SK-N-SH treated with all-trans-retinoic acid at 6 μM for 48 hours (cell line): Measurements from ENCODE around the gene PPP4R1.

Source experiments
- ATAC-seq: fragments of 200-7000 bp; cut with Tn5 transposase; 3 replicates; pipeline ENCODE4 v1.9.1; 2020; ENCODE audit warnings: mild to moderate bottlenecking, moderate library complexity
- BACH2 ChIP-seq: fragments of 250-450 bp; sonication (Bioruptor Pico); IDR thresholded peaks from 2 replicates; pipeline ENCODE4 v1.9.0; 2021; ENCODE audit warnings: mild to moderate bottlenecking, borderline replicate concordance
- CSDC2 ChIP-seq: fragments of 250-450 bp; sonication (Bioruptor Pico); IDR thresholded peaks from 2 replicates; pipeline ENCODE4 v1.5.0; 2020; ENCODE audit warnings: mild to moderate bottlenecking, moderate library complexity
- ESRRG ChIP-seq: fragments of 250-450 bp; sonication (Bioruptor Pico); IDR thresholded peaks from 2 replicates; pipeline ENCODE4 v1.6.1; 2021; ENCODE audit warnings: mild to moderate bottlenecking
- GLIS3 ChIP-seq: fragments of 250-450 bp; sonication (Bioruptor Pico); IDR thresholded peaks from 2 replicates; pipeline ENCODE4 v1.5.0; 2020; ENCODE audit warnings: mild to moderate bottlenecking, moderate library complexity
- ISL1 ChIP-seq: fragments of 250-450 bp; sonication (Bioruptor Pico); IDR thresholded peaks from 2 replicates; pipeline ENCODE4 v2.1.2; 2022; ENCODE audit warnings: mild to moderate bottlenecking, moderate library complexity
- OSR1 ChIP-seq: fragments of 250-450 bp; sonication (Bioruptor Pico); IDR thresholded peaks from 2 replicates; pipeline ENCODE4 v1.8.0; 2022; ENCODE audit warnings: moderate library complexity, mild to moderate bottlenecking, inconsistent platforms
- RARB ChIP-seq: fragments of 250-450 bp; sonication (Bioruptor Pico); IDR thresholded peaks from 2 replicates; pipeline ENCODE4 v1.8.0; 2021; ENCODE audit warnings: mild to moderate bottlenecking, moderate library complexity
- SNAI2 ChIP-seq: fragments of 250-450 bp; sonication (Bioruptor Pico); IDR thresholded peaks from 2 replicates; pipeline ENCODE4 v1.5.0; 2020; ENCODE audit warnings: mild to moderate bottlenecking, moderate library complexity
- TCF4 ChIP-seq: fragments of 250-450 bp; sonication (Bioruptor Pico); IDR thresholded peaks from 2 replicates; pipeline ENCODE4 v1.8.0; 2021; ENCODE audit warnings: mild to moderate bottlenecking, moderate library complexity, borderline replicate concordance
- ZFP3 ChIP-seq: fragments of 250-450 bp; sonication (Bioruptor Pico); IDR thresholded peaks from 2 replicates; pipeline ENCODE4 v1.5.0; 2020; ENCODE audit warnings: mild to moderate bottlenecking, moderate library complexity
- ZNF565 ChIP-seq: fragments of 450-650 bp; formaldehyde crosslinking; conservative IDR thresholded peaks from 2 replicates; pipeline ENCODE4 v1.5.0; 2020; ENCODE audit warnings: low read depth, mild to moderate bottlenecking, moderate library complexity
- ZNF8 ChIP-seq: fragments of 450-650 bp; formaldehyde crosslinking; IDR thresholded peaks from 2 replicates; pipeline ENCODE4 v1.5.0; 2020; ENCODE audit warnings: mild to moderate bottlenecking, moderate library complexity
- TF ChIP-seq, protein P1 (sequence below): fragments of 250-450 bp; sonication (Bioruptor Pico); IDR thresholded peaks from 2 replicates; pipeline ENCODE4 v1.5.0; 2020; ENCODE audit warnings: mild to moderate bottlenecking, moderate library complexity
- TF ChIP-seq, protein P2 (sequence below): fragments of 250-450 bp; sonication (Bioruptor Pico); IDR thresholded peaks from 2 replicates; pipeline ENCODE4 v1.5.1; 2021; ENCODE audit warnings: mild to moderate bottlenecking, moderate library complexity
- TF ChIP-seq, protein P3 (sequence below): fragments of 250-450 bp; sonication (Bioruptor Pico); IDR thresholded peaks from 2 replicates; pipeline ENCODE4 v1.8.0; 2021; ENCODE audit warnings: low read depth, mild to moderate bottlenecking, moderate library complexity, borderline replicate concordance
- TF ChIP-seq, protein P4 (sequence below): fragments of 250-450 bp; sonication (Bioruptor Pico); IDR thresholded peaks from 2 replicates; pipeline ENCODE4 v1.5.1; 2020; ENCODE audit warnings: low read depth, mild to moderate bottlenecking, moderate library complexity

Gene PPP4R1, protein sequence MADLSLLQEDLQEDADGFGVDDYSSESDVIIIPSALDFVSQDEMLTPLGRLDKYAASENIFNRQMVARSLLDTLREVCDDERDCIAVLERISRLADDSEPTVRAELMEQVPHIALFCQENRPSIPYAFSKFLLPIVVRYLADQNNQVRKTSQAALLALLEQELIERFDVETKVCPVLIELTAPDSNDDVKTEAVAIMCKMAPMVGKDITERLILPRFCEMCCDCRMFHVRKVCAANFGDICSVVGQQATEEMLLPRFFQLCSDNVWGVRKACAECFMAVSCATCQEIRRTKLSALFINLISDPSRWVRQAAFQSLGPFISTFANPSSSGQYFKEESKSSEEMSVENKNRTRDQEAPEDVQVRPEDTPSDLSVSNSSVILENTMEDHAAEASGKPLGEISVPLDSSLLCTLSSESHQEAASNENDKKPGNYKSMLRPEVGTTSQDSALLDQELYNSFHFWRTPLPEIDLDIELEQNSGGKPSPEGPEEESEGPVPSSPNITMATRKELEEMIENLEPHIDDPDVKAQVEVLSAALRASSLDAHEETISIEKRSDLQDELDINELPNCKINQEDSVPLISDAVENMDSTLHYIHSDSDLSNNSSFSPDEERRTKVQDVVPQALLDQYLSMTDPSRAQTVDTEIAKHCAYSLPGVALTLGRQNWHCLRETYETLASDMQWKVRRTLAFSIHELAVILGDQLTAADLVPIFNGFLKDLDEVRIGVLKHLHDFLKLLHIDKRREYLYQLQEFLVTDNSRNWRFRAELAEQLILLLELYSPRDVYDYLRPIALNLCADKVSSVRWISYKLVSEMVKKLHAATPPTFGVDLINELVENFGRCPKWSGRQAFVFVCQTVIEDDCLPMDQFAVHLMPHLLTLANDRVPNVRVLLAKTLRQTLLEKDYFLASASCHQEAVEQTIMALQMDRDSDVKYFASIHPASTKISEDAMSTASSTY

DNA sequence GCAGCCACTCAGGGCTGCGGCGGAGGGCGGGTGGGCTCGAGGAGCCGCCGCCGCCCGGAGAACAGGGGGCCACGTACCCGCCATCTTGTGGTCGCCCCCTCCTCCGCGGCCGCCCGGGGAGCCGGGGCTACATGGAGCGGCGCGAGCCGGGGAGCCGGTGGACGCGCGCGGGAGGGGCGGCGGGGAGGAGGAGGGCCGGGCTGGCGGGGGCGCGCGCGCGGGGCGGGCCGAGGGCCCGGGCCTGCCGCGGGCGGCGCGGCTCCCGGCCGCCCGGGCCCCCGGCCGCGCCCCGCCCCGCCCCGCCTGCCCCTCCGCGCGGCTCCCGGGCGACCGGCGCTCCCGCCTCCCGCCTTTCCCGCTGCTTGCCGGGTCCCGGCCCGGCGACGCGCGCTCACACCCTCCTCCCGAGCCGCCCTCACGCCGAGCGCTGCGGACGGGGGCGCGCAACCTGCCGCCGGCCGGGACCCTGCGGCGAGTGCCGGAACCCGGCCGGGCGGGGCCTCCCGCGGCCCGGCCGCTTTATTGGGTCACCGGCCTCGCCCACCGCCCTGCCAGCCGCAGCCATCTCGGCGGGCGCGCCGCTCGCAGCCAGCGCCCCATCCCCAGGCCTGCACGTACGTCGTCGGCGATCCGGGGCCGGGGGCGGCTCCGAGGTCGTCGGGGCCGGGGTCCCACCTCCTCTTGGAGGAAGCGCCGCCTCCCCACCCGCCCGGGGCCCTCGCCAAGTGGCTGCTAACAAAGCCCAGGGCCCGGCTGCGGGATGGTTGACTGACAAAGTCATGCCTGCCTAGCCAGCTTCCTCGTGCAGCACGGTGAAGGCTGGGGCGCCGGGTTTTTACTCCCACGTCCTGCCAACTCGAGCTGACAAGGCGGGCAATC, at the start of gene PPP4R1:
Gene PPP4R1 (minus strand): TSS at position 159 of the 879 bp plus-strand sequence. CDS start 75 bp downstream, at position 84.
- peak; percentile 49 for ATAC-seq
- TF ChIP-seq, protein P1, sequence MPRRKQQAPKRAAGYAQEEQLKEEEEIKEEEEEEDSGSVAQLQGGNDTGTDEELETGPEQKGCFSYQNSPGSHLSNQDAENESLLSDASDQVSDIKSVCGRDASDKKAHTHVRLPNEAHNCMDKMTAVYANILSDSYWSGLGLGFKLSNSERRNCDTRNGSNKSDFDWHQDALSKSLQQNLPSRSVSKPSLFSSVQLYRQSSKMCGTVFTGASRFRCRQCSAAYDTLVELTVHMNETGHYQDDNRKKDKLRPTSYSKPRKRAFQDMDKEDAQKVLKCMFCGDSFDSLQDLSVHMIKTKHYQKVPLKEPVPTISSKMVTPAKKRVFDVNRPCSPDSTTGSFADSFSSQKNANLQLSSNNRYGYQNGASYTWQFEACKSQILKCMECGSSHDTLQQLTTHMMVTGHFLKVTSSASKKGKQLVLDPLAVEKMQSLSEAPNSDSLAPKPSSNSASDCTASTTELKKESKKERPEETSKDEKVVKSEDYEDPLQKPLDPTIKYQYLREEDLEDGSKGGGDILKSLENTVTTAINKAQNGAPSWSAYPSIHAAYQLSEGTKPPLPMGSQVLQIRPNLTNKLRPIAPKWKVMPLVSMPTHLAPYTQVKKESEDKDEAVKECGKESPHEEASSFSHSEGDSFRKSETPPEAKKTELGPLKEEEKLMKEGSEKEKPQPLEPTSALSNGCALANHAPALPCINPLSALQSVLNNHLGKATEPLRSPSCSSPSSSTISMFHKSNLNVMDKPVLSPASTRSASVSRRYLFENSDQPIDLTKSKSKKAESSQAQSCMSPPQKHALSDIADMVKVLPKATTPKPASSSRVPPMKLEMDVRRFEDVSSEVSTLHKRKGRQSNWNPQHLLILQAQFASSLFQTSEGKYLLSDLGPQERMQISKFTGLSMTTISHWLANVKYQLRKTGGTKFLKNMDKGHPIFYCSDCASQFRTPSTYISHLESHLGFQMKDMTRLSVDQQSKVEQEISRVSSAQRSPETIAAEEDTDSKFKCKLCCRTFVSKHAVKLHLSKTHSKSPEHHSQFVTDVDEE (CRISPR knock-in tag) = peak; percentile 29; the same call in 1 of the 2 replicates
- TF ChIP-seq GLIS3 (CRISPR knock-in tag) (no peak), ESRRG (CRISPR knock-in tag) (no peak), ZFP3 (CRISPR knock-in tag) (no peak), BACH2 (CRISPR knock-in tag) (no peak), ZNF8 (no peak), OSR1 (CRISPR knock-in tag) (no peak), CSDC2 (no peak), ISL1 (CRISPR knock-in tag) (no peak), RARB (CRISPR knock-in tag) (no peak), ZNF565 (CRISPR knock-in tag) (no peak)
- TF ChIP-seq, protein P2, sequence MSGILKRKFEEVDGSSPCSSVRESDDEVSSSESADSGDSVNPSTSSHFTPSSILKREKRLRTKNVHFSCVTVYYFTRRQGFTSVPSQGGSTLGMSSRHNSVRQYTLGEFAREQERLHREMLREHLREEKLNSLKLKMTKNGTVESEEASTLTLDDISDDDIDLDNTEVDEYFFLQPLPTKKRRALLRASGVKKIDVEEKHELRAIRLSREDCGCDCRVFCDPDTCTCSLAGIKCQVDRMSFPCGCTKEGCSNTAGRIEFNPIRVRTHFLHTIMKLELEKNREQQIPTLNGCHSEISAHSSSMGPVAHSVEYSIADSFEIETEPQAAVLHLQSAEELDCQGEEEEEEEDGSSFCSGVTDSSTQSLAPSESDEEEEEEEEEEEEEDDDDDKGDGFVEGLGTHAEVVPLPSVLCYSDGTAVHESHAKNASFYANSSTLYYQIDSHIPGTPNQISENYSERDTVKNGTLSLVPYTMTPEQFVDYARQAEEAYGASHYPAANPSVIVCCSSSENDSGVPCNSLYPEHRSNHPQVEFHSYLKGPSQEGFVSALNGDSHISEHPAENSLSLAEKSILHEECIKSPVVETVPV = 0 out of 2 replicates have a peak, but pooled peaks have one; percentile 31
- TF ChIP-seq, protein P3, sequence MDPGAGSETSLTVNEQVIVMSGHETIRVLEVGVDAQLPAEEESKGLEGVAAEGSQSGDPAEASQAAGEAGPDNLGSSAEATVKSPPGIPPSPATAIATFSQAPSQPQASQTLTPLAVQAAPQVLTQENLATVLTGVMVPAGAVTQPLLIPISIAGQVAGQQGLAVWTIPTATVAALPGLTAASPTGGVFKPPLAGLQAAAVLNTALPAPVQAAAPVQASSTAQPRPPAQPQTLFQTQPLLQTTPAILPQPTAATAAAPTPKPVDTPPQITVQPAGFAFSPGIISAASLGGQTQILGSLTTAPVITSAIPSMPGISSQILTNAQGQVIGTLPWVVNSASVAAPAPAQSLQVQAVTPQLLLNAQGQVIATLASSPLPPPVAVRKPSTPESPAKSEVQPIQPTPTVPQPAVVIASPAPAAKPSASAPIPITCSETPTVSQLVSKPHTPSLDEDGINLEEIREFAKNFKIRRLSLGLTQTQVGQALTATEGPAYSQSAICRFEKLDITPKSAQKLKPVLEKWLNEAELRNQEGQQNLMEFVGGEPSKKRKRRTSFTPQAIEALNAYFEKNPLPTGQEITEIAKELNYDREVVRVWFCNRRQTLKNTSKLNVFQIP (CRISPR knock-in tag) = 0 out of 2 replicates have a peak, but pooled peaks have one; percentile 40
- TF ChIP-seq, protein P4, sequence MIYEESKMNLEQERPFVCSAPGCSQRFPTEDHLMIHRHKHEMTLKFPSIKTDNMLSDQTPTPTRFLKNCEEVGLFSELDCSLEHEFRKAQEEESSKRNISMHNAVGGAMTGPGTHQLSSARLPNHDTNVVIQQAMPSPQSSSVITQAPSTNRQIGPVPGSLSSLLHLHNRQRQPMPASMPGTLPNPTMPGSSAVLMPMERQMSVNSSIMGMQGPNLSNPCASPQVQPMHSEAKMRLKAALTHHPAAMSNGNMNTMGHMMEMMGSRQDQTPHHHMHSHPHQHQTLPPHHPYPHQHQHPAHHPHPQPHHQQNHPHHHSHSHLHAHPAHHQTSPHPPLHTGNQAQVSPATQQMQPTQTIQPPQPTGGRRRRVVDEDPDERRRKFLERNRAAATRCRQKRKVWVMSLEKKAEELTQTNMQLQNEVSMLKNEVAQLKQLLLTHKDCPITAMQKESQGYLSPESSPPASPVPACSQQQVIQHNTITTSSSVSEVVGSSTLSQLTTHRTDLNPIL (CRISPR knock-in tag) = no peak

DNA sequence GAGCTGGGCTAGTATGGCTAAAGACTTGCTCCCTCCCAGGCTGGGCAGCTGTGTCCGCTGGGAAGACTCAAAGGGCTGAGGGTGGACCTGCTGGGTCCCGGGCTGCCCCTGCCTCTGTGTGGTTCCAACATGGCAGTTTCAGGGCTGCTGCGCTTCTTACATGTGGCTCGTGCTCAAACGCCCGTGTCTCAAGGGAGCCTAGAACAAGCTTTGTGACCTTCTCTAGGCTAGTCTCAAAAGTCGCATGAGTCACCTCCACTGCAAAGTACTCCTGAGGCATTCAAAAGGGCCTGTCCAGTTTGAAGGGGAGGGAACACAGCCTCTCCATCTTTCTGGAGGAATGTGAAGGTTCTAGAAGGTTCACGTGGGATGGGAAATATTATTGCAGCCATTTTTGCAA, 49.0 kb upstream of the PPP4R1 start:
- no peak for ATAC-seq
- TF ChIP-seq ZNF565 (CRISPR knock-in tag) (no peak), SNAI2 (no peak), ESRRG (CRISPR knock-in tag) (no peak), OSR1 (CRISPR knock-in tag) (no peak), TCF4 (CRISPR knock-in tag) (no peak)
- TF ChIP-seq, protein P1 (CRISPR knock-in tag) = no peak
- TF ChIP-seq, protein P4 (CRISPR knock-in tag) = no peak
- TF ChIP-seq, protein P2 = no peak
- TF ChIP-seq, all 23 proteins: peak for 0
